NCI-H2227 (cell line): ENCODE data around the gene DIPK2A.
A peak's percentile ranks its signal among the peaks of the same experiment; 100 is the strongest.

ENCODE experiments used
- DNase-seq: peaks from one replicate; lab custom pipeline; 2025; ENCODE audit not compliant: unreplicated experiment; lab: John Stamatoyannopoulos, UW

The DIPK2A gene

DNA sequence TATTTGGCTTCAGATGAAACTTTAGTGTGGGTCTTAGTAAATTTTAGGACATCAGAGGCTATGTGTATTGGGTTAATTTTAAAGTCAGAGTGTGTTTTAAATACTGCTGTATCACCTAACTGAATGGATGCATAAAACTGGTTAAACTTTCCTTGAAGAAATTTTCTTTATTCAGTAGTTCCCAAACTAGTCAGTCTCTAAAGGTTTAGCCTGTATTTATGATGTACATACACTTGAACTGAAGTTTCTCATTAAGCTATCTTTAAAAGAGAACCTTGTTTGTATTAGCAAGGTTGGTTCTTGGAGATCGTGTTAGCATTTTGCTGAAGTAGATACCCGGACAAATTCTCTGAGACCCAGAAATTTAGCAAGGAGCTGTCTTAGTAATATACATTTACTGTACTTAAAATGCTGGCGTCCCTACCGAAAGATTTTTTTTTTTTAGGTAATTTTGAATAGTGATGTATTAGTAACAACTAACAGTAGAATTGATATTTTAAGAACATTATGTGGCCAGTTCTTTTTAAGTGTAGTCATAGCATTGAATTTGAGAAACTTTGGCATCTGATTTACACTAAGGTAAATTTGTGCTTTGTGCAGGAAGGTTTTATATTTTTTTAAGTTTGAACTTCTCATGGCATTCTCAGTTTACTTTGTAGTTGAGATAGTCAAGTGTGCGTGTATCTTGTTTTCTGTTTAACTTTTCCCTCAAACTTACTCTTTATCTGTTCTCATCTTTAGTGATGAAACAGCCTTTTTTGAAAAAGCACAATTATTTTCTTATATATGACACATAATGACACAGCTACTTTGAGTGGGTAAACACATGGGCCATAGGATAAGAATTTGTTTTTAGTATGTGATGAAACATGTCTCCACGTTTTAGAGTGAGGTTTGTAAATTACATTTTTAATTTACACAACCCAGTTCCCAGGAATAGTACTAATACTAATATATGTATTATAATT lies 2.9 kb downstream of the DIPK2A start:
- DNase-seq: no peak

DNA sequence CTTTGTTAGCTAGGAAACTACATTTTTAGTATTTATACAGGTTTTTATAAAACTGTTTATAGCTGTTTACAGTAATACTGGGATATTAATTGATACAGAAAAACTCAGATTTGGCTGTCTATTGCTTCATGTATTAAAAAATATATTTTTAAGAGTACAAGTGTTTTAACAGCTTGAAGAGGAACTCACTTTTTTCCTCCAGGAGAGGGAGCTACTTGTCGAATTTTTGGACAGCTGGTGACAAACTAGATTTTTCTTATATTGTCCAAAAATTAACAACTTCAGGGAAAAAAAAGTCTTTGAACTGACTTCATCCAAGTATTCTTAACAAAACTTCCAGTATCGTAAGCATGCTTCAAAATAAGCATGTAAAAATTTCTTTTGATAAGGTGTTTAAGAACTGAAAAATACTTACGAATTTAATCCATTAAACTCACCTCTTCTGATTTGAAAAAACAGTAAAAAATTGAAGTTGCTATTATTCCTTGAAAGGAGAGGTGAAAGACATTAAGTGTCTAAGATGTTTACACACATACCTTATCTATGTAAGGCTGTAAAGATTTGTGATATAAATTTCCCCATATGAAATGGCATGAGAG lies 4.0 kb downstream of the DIPK2A start:
- peak; percentile 34 for DNase-seq

DNA sequence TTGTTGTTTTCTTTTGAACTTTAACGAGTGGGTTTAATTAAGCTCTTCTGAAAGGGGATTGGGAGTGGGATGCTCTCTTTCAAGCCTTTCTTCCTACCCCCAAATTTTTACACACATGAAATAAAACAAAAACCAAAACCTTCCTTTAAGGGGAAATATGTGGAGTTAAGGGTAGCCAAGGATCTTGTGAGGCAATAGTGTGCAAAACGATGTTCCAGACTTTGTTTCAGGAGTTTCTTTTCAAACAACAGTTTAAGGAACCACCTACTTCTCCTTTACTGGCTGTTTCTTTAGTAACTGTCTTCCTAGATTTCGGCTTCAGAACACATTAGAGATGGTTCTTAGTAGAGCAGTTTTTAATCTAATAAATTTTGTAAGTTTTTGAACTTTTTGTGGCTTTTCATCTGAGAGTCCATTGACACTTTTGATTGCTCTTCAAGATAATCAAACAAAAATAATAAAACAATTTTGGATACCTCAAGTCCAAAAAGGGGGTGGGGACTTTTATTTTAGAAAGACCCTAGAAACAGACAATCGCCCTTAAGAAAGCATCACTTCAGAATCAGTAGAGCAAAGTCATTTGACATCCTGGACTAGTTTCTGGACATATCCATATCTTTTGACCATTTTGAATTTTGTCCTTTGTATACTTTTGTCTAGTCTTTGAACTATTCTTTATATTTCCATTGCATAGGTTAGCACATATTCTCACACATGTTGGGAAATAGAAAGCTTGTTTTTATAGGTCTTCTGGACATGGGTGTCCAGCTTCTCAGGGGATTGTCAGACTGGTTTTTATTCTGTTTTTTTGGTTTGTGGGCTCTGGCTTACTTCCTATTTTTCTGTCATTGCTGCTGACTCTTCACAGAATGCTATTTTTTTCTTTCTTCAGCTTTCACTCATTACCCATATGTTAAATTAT lies 6.0 kb downstream of the DIPK2A start:
- DNase-seq: no peak

DNA sequence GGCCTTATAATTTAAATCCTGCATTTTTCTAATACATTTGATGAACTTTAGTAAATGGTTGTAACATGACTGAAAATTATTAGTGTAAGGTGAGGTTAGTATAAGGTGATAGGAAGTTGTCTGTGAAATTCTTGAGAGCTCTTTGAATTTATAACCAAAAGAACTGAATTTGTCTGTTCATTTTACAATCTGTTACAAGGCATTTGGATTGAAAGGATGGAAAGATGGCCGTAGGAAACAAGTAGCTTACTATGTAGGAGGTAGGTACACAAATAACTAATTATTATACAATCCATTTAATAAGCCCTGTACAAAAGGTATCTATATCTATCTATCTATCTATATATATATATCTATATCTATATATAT lies 6.6 kb downstream of the DIPK2A start:
- no peak for DNase-seq

DNA sequence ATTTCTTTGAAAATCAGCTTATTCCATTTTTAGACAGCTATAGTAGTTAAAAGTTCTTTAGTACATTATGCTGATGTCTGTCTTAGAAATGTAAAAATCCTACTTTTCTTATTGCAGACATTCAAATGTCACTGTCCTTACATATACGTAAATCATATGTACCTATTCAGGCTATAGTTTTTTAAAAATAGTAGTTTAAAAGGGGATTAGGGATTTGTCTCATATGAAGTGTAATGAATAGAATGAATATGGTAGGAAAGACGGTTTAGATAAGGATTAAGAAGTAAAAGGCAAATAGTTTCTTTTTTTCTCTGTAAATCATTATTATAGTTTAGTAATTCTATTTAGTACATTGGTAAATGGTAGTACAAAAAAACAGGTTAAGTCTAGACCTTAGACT lies 7.4 kb downstream of the DIPK2A start:
- no peak for DNase-seq

DNA sequence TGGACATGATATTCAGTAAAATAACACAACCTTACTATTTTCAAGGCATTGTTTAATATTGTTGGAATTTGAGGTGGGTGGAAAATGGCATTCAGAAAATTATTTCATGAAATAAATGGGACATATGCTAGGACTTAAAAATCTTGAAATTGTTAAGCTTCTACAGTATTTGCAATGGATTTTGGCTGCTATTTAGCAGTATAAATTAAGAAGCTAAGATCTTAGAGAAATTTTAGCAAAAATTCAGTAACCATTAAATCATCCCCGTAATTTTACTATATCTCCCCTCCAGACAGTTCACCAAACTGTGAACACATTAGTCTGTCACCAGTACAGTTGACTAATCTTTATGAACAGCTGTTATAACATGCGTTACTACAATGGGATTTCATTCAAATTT lies 8.2 kb downstream of the DIPK2A start:
- DNase-seq: no peak

DNA sequence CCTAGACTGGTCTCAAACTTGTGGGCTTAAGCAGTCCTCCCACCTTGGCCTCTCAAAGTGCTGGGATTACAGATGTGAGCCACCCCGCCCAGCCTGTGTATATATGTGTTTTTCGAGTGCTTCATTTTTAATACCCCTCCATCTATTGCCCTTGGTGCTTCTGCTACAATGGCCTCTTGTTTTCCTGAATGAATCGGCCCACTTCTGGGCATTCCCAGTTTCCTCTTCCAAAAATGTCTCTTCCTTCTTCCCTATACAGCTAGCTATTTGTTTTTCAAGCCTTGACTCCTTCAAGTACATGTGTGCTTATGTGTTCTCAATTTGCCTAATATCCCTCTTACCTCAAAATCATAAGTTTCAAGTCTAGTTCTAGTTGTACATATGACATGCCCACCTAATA lies 16.7 kb downstream of the DIPK2A start:
- no peak for DNase-seq

DNA sequence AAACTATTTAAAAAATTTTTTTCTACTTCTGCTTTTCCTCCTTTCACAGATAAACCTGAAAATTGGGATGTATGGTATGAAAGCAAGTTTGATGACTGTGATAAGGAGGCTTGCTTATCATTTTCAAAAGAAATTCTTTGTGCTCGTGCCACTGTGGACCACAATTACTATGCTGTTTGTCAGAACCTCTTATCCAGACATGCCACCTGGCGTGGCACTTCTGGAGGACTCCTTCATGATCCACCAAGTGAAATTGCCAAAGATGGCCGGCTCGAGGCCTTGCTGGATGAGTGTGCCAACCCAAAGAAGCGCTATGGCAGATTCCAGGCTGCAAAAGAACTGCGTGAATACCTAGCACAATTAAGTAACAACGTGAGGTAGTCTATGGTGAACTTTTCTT lies 17.8 kb downstream of the DIPK2A start:
- no peak for DNase-seq

DNA sequence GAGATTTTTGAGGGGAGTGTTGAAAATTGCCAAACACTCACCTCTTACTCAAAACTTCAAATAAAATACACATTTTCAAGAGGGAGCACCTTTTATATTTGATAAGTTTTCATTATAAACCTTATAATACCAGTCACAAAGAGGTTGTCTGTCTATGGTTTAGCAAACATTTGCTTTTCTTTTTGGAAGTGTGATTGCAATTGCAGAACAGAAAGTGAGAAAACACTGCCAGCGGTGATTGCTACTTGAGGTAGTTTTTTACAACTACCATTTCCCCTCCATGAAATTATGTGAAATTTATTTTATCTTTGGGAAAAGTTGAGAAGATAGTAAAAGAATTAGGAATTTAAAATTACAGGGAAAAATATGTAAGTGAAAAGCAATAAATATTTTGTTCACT lies 20.1 kb downstream of the DIPK2A start:
- DNase-seq: no peak

DNA sequence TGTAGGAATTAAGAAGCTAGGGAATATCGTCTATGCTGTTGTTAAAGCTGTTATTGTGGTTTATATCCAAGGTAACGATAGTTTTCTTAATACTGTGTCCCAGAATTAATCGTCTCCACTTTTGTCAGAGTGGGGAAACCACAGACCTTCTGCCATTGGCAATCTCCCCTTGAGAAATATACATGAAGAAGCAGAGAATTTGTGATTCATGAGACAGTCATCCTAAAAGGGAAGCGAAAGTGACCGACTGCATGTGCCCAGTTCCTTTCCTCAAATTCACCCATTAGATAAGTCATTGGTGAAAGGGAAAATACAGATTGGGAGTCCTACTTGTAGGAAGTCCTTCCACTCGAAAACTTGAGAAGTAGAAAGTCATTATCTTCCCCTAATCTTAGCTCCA lies 26.6 kb downstream of the DIPK2A start:
- no peak for DNase-seq

DNA sequence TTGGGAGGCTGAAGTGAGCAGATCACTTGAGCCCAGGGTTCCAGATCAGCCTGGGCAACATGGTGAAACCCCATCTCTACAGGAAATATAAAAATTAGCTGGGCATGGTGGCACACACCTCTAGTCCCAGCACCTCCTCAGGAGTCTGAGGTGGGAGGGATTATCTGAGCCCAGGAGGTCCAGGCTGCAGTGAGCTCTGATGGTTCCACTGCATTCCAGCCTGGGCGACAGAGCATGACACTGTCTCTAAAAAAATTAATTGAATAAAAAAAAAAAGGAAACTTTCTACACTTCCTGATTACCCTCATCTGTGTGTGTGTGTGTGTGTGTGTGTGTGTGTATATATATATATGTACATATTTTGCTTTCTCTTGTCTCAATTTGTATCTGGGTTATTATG lies 31.4 kb downstream of the DIPK2A start:
- no peak for DNase-seq

DNA sequence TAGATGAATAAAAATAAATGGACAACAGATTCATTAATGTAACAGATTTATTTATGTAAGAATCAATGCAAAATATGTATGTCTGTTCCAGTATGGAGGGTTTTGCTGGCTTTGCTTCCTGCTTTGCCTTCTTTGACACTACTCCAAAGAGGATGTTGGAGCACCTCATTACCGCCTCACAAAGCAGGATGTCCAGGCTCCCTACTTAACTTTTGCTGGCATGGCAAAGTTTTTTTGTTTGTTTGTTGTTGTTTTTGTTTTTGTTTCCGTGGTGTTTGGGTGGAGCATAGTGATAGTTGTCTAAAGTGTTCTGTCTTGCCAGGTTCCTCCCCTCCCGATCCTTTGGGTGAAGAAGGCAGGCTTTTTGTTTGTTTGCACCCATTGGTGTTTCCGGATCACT lies 38.7 kb downstream of the DIPK2A start:
- no peak for DNase-seq

DNA sequence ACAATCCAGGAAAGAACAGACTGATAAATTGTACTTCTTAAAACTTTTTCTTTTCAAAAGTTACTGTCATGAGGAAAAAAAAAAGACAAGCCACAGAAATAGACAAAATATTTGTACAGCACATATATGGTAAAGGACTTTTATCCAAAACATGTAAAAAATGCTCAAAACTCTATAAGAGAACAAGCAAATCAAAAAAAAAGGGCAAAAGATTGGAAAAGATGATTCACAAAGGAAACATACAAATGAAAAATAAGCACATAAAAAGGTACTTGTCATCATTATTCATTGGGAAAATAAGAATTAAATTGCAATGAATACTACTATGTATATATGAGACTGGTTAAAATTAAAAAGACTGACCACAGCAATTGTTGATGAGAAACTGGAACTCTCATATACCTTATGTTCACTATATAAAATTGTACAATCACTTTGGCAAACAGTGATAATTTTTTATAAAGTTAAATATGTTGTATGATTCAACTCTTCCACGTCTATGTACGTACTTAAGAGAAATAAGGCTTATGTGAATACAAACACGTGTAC lies 39.7 kb downstream of the DIPK2A start:
- no peak for DNase-seq

DNA sequence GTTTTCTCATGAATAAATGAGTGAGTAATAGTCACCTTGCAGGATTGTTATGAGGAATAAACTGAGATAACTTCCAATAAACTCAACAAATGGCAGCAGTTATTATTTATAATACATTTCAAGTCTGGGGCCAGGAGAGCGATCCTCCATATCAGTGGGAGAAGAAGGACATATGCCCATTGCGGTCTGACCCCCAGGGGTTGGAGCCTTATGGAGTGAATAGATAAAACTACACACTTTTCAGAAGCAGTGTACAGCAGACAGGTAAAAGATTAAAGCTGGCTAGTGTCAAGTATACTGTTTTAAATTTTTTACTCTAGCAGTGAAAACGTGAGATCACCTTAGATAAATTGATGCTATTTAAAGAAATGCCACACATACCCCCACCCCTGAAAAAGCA lies 43.5 kb downstream of the DIPK2A start:
- DNase-seq: no peak

DNA sequence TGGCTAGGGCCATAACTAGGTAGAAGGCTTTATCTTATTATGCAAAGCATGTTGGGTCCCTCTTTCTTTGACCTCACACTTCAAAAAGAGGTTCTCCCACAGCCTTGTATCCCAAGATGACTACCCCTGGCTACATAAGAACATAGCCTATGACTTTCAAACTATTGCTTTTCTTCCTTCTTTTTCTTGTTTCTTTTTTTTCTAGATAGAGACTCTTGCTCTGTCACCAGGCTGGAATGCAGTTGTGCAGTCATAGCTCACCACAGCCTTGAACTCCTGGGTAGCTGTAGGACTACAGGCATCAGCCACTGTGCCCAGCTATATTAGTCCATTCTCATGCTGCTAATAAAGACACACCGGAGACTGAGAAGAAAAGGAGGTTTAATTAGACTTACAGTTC lies 47.2 kb downstream of the DIPK2A start:
- no peak for DNase-seq
